Glomerular endothelial cell (primary cell): ENCODE data around the gene YARS1. TPM values are rescaled to one million over a fixed set of nuclear protein-coding genes. Genes with fewer than 3 reads are reported as not detected.

Source experiments
- DNase-seq: peaks from one replicate; pipeline ENCODE4 v3.0.0-alpha.2; 2011; ENCODE audit warnings: low read depth, low spot score; ENCODE audit errors: extremely low read depth
- total RNA-seq: library from RNA; depleted of rRNA; stranded (reverse); fragments of >200 nt; gene quantifications from 2 replicates; pipeline ENCODE4 v1.2.3, GENCODE V29; 2015

The YARS1 gene
- total RNA-seq, 1 donor from 2014 or later, result 74.8 TPM

- no peak for DNase-seq
Measured at GRCh38 chr1:32766328-32766972, 50.7 kb downstream of the YARS1 start.

GRCh38 chr1:32765570-32766327, 51.4 kb downstream of the YARS1 start:
- DNase-seq, result no peak

GRCh38 chr1:32764826-32765569, 52.2 kb downstream of the YARS1 start:
- DNase-seq, result no peak

GRCh38 chr1:32763221-32763620, 53.9 kb downstream of the YARS1 start:
- DNase-seq, result no peak

GRCh38 chr1:32761936-32762335, 55.2 kb downstream of the YARS1 start:
- DNase-seq, result no peak

GRCh38 chr1:32761253-32761877, 55.8 kb downstream of the YARS1 start:
- DNase-seq, result no peak

- DNase-seq, result no peak
Measured at GRCh38 chr1:32759997-32760623, 57.0 kb downstream of the YARS1 start.

GRCh38 chr1:32759521-32759981, 57.6 kb downstream of the YARS1 start:
- DNase-seq, result no peak

- DNase-seq, result no peak
Measured at GRCh38 chr1:32758795-32759430, 58.2 kb downstream of the YARS1 start.

GRCh38 chr1:32758177-32758794, 58.9 kb downstream of the YARS1 start:
- DNase-seq, result no peak

GRCh38 chr1:32757213-32757895, 59.8 kb downstream of the YARS1 start:
- no peak for DNase-seq

GRCh38 chr1:32755810-32756159, 61.4 kb downstream of the YARS1 start:
- DNase-seq, result no peak

- DNase-seq, result no peak
Measured at GRCh38 chr1:32755098-32755809, 61.9 kb downstream of the YARS1 start.

GRCh38 chr1:32754317-32755097, 62.7 kb downstream of the YARS1 start:
- DNase-seq, result no peak

- no peak for DNase-seq
Measured at GRCh38 chr1:32753532-32754316, 63.4 kb downstream of the YARS1 start.

- DNase-seq, result no peak
Measured at GRCh38 chr1:32749771-32750170, 67.4 kb downstream of the YARS1 start.

- DNase-seq, result no peak
Measured at GRCh38 chr1:32749332-32749731, 67.8 kb downstream of the YARS1 start.
